Dermis lymphatic vessel endothelial cell (primary cell): ENCODE data around the gene IFIT1. TPM values are rescaled to one million over a fixed set of nuclear protein-coding genes. Genes with fewer than 3 reads are reported as not detected.

Source experiments
- total RNA-seq: library from RNA; depleted of rRNA; stranded (reverse); fragments of >200 nt; gene quantifications from 2 replicates; pipeline ENCODE4 v1.2.1, GENCODE V29; 2014

IFIT1 gene, protein sequence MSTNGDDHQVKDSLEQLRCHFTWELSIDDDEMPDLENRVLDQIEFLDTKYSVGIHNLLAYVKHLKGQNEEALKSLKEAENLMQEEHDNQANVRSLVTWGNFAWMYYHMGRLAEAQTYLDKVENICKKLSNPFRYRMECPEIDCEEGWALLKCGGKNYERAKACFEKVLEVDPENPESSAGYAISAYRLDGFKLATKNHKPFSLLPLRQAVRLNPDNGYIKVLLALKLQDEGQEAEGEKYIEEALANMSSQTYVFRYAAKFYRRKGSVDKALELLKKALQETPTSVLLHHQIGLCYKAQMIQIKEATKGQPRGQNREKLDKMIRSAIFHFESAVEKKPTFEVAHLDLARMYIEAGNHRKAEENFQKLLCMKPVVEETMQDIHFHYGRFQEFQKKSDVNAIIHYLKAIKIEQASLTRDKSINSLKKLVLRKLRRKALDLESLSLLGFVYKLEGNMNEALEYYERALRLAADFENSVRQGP
- 0.77 and 1.5 TPM in 2 replicates for total RNA-seq

DNA sequence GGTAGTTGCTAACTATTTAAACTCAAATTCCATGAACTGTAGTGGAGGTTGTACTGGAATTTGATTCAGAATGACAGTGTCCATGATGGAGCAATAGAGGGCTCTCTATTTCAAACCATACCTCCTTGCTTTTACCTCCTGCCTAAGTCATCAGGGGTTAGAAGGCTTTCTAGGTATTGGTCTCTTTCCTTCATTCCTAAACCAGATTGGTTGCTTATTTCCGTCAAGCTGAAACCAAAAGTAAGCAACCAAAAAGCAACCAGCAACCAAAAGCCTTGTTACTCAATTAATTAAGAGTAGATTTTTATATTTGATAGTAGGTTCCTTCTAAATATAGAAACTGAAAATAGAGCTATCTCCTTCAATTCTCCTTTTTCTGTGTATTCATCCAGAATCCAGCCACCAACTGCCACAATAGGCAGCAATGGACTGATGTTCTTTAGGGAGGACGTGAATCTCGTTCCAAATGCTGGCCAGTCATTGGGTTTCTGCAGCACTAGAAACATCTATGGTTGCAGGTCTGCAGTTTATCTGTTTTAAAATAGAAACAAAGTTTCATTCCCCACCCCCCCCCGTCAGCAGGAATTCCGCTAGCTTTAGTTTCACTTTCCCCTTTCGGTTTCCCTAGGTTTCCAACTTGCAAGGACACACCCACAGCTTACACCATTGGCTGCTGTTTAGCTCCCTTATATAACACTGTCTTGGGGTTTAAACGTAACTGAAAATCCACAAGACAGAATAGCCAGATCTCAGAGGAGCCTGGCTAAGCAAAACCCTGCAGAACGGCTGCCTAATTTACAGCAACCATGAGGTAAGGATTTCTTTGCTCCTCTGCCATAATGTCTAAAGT lies at the start of gene IFIT1:
Gene IFIT1, plus strand, starts transcription at position 717 of the 850 bp plus-strand sequence. Its CDS starts 90 bp downstream, at position 807.

DNA sequence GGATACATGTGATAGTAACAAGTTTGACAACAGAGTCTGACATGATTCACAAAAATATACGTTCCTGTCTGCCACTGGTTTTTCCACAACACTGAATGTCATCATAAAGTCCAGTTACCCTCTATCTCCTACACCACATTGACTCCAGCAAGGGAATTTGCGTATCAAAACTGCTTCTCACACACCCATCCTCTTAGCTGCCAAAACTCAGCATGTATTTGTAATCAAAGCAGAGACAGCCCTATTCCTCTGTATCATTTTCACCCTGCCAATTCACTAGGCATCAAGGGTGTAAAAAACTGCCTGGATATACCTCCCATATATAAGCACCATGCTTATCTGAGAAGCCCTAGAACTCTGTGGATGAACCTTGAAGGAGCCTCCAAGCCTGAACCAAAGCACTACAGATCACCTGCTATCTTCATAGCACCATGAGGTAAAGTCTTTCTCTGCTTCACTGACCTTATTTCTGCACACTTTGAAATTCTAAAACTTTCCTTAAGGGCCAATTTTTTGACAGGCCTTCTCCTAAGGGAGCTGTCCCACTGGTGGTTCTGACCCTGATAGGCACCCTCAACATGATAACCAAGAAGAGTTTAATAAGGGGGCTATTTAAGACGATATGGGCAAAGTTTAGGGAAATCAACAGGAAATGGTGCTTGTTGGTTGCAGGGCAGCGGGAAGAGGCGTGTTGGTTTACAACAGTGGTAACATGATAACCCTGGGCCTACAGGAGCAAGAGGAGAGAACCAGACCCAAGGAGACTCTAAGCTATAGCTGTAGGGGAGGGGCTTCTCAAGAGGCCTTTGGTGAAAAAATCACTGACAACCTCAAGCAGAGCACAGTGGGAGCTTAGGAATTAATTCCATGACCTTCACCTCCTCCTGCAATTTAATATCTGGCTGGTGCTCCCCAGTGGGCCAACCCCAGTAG lies 14.5 kb upstream of the IFIT1 start, which contains the start of gene IFIT1B:
Gene IFIT1B, plus strand, starts transcription at position 352 of the 933 bp plus-strand sequence. Its CDS starts 80 bp downstream, at position 432.

DNA sequence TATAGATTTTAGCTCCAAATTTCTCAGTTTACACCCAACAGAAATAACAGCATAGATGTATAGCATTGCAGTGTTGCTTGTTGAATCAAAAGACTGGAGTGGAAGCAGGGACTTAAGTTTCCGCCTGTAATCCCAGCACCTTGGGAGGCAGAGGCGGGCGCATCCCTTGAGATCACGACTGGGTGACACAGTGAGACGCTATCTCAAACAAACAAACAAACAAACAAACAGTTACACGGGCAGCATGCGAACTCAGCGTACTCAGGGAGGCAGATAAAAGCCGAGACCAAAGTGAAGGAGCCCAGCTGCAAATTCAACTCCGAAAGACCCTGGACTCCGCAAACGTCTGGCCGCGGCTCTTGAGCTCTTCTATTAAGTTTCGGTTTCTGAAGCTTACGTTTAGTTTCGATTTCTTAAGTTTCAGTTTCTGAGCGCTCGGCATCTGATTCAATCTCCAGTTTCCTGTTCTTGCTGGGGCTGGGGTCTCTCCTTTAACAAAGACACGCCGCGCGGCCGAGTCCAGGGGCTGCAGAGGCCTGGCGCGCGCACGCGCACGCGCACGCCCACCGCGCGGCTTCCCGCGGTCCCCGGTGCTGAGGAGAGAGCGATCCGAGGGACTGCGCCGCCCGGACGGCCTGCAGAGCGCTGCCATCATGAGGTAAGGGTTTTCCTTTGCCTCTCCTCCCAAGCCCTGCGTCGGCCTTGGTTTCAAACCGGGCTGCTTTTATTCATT lies 21.9 kb downstream of the IFIT1 start, which contains the start of gene IFIT5:
Gene IFIT5, plus strand, starts transcription at position 423 of the 733 bp plus-strand sequence. Its CDS starts 231 bp downstream, at position 654.

Other genes with a start within 250 kb of the IFIT1 start
- 3.8 and 6.3 TPM in 2 replicates for gene CH25H, start 185.3 kb upstream of the IFIT1 start, total RNA-seq
- 270 and 319 TPM in 2 replicates for gene LIPA, start 140.8 kb upstream of the IFIT1 start, total RNA-seq
- 8.9 and 25.2 TPM in 2 replicates for gene IFIT2, start 90.6 kb upstream of the IFIT1 start, total RNA-seq
- gene IFIT3, start 64.6 kb upstream of the IFIT1 start, total RNA-seq, result 11.2 and 18.7 TPM in 2 replicates
- not detected in 2 replicates for gene IFIT1B, start 14.6 kb upstream of the IFIT1 start, total RNA-seq
- gene IFIT5, start 21.9 kb downstream of the IFIT1 start, total RNA-seq, result 13.4 and 14.0 TPM in 2 replicates
- gene SLC16A12, start 143.0 kb downstream of the IFIT1 start, total RNA-seq, result under 0.01 TPM in 1 of 2 replicates, not detected in the other